GM12892 (cell line): ENCODE data around the gene ASTN1.

Source experiments
- DNase-seq: peaks from one replicate; pipeline ENCODE4 v3.0.0; 2011; ENCODE audit not compliant: insufficient read length
- FAIRE-seq: peaks from 2 replicates; lab custom pipeline; 2011; peaks lifted over from hg19 to GRCh38; lab: Jason Lieb, UNC
- POLR2A ChIP-seq: IDR thresholded peaks from 2 replicates; pipeline ENCODE4 v1.6.1; 2011; ENCODE audit warnings: low read depth, low read length, control low read depth
- POLR2AphosphoS5 ChIP-seq: IDR thresholded peaks from 2 replicates; pipeline ENCODE4 v1.6.1; 2011; ENCODE audit warnings: low read depth, low read length, control low read depth
- TAF1 ChIP-seq: IDR thresholded peaks from 2 replicates; pipeline ENCODE4 v1.6.1; 2011; ENCODE audit warnings: low read depth, mild to moderate bottlenecking, control low read depth, low read length, borderline replicate concordance

Gene ASTN1

DNA sequence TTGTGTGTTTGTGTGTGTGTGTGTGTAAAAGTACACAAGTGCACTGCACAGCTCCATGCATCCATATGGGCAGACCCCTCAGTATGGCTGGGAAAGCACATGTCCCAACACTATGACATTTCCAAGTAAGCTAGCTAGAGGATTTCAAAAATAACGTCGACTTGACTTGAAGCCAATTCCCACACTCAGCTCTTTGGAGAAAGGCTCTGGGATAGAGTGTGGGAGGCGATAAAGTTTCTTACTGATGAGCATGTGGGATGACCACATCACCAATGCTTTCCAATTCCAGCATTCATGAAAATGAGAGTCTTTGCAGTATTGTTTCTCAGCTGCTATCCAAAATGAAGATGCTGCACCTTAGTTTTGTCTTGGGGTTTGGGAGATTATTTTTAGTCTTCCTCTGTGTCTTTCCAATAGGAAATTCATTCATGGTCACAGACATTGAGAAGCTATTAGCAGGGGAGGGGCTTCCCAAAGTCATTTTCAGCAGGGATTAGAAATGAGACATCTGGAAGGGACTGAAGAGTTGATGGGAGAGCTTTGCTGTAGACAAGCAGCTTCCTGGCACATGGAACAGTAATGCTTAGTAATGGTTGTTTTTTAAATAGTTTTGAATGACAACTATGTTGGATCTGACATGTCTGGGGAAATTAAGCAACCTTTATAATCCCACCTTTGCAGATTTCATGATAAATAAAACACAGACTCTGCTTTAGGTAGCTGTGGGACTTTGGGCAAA is 143.5 kb downstream of the ASTN1 start:
- FAIRE-seq = no peak
- no peak for DNase-seq
- TF ChIP-seq POLR2A = no peak
- no peak for TF ChIP-seq POLR2AphosphoS5

DNA sequence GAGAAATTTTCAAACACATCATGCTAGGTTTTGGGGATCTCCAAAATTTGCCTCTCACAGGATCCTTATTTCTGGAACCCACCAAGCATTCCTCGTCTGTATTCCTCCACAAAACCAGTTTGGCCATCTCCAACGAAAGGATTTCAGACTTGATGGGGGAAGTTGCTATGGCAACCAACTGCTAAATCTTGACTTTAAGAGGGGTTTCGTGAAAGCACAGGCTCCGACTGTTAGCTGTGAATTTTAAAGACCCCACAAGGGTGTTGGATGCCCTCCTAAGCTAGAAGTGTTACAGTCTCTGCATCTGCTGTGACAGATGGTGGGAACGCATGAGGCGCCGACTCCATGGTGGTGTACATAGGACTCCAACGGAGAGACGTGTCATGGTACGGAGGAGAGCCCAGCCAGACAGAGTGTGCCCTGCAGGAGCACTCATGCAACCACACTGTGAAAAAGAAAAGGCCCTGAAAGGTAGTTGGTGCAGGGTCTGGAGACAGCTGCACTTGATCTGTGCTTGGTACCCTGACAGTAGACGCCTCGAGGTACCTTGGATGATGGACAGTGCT is 147.1 kb downstream of the ASTN1 start:
- FAIRE-seq = no peak
- no peak for DNase-seq
- TF ChIP-seq POLR2A = no peak
- no peak for TF ChIP-seq TAF1
- no peak for TF ChIP-seq POLR2AphosphoS5

DNA sequence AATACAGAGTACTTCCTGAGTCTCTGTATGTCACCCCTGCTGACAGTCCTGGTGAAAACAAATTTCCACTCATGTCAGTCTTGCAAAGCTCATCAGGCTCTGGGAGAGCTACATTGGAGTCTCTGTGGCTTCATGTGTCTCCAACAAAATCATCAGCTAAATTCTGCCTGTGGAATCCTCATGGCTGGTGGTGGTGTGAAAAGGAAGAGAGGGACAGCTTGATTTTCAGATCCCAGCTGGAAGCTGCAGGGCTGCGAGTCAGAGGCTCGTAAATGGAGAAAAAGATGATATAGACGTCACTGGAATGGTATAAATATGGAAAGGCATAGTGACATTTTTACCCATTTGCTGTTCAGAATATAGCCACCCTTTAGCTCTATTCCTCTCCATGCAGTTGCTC is 150.2 kb downstream of the ASTN1 start:
- no peak for FAIRE-seq
- no peak for DNase-seq
- TF ChIP-seq POLR2A (no peak), POLR2AphosphoS5 (no peak), TAF1 (no peak)

DNA sequence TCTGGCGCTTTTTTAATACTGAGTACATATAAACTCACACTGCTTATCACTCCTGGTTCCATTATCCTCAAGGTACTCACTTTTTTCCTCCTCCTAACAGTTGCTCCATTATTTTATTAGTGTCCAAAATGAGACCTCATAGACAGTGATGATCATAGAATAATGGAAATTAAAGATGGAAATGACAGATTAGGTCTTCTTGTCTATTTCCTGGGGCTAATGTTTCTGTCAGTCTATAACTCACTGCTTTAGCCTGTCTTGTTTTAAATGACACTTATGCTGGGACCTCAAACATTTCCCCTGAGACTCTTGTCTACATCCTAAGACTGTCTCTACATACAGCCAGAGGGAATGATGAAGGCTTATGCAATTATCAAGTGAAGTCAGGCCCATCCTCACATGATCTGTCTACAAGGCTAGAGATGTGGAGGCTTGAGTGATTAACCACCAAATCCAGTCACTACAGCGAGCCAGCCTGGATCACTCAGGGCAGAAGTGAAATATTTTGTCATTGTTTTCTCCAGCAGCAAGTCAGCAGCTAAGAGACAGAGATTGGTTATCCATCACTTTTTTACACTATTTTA is 152.1 kb downstream of the ASTN1 start:
- FAIRE-seq (no peak), DNase-seq (no peak)
- TF ChIP-seq POLR2AphosphoS5 (no peak), TAF1 (no peak), POLR2A (no peak)

DNA sequence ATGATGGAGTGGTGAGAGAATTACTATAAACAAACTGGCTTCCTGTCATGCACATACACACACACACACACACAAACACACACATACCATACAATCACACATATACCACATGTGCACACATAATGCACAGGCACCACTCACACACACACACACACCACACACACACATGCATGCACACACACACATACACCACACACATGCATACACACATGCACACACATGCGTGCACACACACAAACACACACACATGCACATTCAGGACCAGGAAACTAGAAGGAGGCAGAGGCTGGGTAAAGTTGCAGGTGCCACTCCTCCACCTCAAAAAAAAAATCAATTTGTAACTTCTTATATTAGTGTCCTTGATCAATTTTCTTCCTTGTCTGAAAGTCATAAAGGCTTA is 153.0 kb downstream of the ASTN1 start:
- no peak for FAIRE-seq
- TF ChIP-seq TAF1 = no peak
- TF ChIP-seq POLR2A = no peak
- no peak for TF ChIP-seq POLR2AphosphoS5
- DNase-seq = no peak

DNA sequence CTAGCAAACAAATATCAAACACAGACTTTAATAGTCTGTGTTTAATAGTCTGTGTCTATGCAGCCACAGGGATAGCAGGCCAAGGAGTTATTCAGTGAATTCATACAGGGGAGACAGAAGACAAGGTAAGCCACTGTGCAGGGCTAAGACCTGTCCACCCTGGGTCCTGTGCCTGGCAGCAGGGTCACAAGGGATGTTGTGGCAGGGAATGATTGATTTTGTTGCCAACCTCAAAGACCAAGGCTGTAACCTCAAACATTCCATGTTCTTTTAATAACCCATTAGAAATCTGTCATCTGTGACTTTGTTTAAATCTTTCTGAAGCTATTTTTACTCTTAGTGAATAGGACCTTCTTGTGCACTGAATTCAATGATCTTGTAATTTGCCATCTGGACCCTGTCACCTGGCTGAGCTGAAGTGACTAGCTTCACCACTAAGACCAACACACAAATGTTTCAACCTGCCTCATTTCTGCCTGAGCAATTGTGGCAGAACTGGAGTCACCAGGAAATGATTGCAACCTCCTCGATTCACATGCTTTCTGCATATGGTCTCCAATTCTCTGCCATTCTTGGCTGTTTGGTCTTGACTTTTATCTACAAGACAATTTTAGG is 154.2 kb downstream of the ASTN1 start:
- DNase-seq (no peak), FAIRE-seq (no peak)
- TF ChIP-seq POLR2A (no peak), TAF1 (no peak), POLR2AphosphoS5 (no peak)

DNA sequence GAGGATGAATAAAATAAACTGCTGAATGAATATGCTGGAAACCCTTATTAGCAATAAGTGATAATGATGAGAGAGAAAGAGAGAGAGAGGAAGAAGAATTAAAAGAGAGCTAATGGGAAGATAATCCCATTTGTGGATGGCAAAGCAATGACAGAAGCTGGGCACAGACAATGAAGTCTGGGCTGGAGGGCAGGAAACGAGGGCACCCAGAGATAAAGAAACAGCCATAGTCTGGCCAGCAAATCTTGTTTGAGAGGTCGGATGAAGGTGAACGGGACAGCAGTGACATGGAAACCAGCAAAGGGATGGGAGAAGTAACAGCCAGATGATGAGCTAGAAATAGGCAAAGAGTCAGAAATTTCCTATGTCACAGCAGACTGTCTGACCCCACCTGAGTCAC is 155.9 kb downstream of the ASTN1 start:
- TF ChIP-seq POLR2A (no peak), POLR2AphosphoS5 (no peak), TAF1 (no peak)
- no peak for DNase-seq
- no peak for FAIRE-seq

DNA sequence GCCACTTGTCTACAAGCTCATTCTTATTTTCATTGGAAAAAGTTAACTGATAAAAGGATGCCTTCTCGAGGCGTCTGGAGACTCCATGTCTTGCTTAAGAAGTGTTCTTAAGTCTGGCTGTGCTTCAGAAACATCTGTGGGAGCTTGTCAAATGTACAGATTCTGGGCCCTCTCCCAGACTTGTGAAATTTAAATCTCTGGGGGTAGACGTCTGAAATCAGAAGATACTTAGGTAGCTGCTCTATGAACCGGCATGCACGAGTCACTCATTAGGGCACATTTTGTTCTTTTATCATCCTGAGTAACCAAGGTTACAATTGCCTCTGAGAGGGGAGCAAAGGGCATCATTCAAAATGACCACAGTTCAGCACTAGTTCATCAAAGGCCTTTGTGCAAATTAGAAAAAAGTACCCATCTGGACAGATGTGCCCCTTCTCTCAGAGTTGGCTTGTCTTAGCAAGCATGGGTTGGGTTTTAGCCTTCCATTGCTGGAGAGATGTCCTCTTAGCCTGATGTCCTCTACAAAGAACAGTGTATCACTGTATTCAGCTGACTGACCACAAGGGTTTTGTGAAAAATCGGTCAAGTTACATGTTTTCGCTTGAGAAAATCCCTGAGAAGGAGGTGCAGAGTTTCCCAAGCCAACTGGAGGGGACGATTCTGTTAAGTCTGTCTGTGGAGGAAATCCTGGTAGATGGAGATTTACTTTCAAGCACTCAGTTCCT is 156.9 kb downstream of the ASTN1 start:
- DNase-seq (no peak), FAIRE-seq (no peak)
- no peak for TF ChIP-seq TAF1
- no peak for TF ChIP-seq POLR2A
- TF ChIP-seq POLR2AphosphoS5 = no peak

DNA sequence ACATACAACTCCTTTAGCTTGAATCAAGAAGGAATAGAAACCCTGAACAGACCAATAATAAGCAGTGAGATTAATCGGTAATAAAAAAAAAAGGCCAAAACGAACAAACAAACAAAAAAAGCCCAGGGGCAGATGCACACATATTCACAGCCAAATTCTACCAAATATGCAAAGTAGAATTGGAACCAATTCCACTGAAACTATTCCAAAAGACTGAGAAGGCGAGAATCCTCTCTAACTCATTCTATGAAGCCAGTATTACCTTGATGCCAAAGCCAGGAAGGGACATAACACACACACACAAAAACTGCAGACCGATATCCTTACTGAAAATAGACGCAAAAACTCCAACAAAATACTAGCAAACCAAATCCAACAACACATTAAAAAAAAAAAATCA is 161.6 kb downstream of the ASTN1 start:
- TF ChIP-seq POLR2A (no peak), POLR2AphosphoS5 (no peak), TAF1 (no peak)
- DNase-seq = no peak
- no peak for FAIRE-seq

DNA sequence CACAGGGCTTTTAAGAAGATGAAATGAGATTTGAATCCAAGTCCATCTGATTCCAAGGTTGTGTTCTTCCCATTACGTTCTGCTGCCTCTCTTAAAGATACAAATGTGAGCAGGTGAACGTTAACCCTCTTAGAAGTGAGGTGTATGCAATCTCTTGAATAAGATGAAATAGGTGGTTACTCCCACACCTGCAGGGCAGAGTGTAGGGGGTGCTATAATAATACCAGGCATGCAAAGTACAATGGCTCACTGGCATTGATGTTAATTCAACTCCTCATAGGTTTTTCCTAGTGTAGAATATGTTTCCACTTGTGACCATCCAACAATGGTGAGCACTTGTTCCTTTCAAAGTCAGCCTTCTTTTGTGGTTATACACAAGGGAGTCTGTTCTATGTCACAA is 163.0 kb downstream of the ASTN1 start:
- TF ChIP-seq POLR2A (no peak), POLR2AphosphoS5 (no peak), TAF1 (no peak)
- no peak for FAIRE-seq
- DNase-seq = no peak

DNA sequence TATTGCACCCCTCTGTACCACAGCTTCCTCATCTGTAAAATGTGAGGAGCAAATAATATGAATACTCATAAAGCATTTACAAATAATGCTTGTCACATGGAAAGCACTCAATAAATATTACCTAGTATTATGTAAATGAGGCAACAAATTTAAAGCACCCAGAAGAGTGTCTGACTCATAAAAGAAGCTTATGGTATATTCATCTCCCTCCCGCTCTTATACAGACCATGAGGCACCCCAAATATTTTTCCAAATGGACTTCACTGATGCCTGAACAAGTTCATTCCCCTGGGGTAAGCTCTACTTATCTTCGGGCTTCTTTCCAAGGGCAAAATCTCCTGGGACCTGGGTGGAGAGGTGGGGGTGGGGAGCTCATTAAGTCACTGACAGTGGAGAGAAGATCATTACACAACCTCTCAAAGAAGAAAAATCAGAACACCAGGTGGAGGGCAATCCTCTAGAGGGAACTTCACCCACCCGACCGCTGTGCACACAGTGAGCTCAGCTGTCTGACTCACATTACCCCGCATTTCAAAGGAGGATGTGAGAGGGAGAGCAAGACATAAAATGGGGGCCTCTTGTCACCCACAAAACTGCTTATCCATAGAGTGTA is 166.2 kb downstream of the ASTN1 start:
- DNase-seq (no peak), FAIRE-seq (no peak)
- TF ChIP-seq POLR2A = no peak
- TF ChIP-seq POLR2AphosphoS5 = no peak
- no peak for TF ChIP-seq TAF1

DNA sequence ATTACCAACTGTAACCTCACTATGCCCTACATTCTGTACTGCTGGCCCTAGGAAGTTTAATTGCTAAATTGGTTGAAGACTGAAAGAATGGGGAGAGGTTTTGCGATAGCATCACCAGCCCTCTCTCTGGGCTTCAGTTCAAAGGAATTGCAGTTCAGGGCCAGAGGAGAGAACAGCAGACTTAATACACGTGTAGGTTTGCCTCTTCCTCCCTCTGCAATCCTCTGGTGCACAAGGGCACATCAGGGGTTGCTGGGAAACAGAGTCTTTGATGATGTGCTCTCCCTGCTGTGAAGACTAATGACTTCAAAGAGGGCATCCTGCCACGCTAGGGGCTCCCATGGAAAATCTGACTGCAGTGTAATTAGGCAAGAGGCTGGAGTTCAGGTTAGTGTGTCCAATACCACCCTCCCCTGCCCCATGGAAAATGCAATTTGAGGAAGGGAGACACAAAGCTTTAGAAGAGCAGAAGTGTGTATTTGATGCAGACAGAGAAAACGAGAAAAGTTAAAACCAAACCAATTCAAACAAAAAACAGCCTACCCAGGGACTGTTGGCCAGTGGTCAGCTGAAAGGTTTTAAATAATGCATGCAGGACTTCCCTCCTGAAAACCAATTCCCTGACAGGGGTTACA is 167.9 kb downstream of the ASTN1 start:
- DNase-seq (no peak), FAIRE-seq (no peak)
- TF ChIP-seq POLR2AphosphoS5 (no peak), POLR2A (no peak), TAF1 (no peak)
